T-helper 1 cell treated with Interleukin-12 subunit alpha and Interleukin-12 subunit beta and Interleukin-4 antibody, amounts not matched to agents 30 μg/mL and 1 μg/mL, for 36 hours (primary cell): Measurements from ENCODE around the gene RAP1B.
A peak's percentile ranks its signal among the peaks of the same experiment; 100 is the strongest.

ENCODE experiments used
- H3K27ac Mint-ChIP-seq: one replicate; pipeline ENCODE4 v1.8.0; 2021; ENCODE audit warnings: mild to moderate bottlenecking, mixed read lengths
- H3K27me3 Mint-ChIP-seq: one replicate; pipeline ENCODE4 v1.8.0; 2021; ENCODE audit warnings: low read depth, mixed read lengths
- H3K36me3 Mint-ChIP-seq: one replicate; pipeline ENCODE4 v1.8.0; 2021; ENCODE audit warnings: low read depth, mixed read lengths
- H3K4me1 Mint-ChIP-seq: one replicate; pipeline ENCODE4 v1.8.0; 2021; ENCODE audit warnings: low read depth, mixed read lengths
- H3K4me3 Mint-ChIP-seq: one replicate; pipeline ENCODE4 v1.8.0; 2021; ENCODE audit warnings: mild to moderate bottlenecking, moderate library complexity, mixed read lengths
- H3K9me3 Mint-ChIP-seq: one replicate; pipeline ENCODE4 v1.8.0; 2021; ENCODE audit warnings: mixed read lengths

Gene RAP1B

DNA sequence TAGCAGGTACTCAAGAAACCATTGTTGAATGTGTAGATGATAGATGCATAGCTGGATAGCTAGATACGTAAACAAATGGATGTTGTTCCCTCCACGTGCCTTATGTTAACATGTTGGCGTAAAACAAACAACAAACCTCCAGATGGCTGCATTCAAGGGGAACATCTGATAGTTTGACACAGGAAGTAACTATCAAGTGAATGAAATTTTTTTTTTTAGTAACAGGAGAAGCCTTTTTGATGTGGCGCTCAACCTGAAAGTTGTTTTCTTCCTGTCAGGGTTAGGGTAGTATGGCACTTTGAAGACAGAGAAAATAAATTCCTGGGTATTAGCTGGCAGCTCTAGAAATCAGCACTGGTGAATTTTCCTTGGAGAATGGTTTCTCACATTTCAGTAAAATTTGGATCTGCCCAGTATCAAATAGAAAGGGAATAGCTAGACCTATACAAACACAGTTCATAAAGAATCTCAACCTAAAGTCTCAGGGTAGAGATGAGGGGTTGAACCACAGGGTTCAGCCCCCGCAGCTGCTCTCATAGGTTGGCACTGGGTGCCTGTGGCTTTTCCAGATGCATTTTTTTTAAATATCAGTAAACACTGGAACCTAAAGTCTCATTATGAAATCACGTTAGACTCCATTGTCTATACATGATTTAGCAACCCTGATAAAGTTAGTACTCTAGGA, 18.8 kb upstream of the RAP1B start:
- H3K4me3 Mint-ChIP-seq, result peak overlapping the region; percentile 19
- peak overlapping the region; percentile 53 for H3K27ac Mint-ChIP-seq
- H3K36me3 Mint-ChIP-seq, result peaks cover 22% of the 10 kb centered on the region
- H3K9me3 Mint-ChIP-seq, result peaks cover 22% of the 10 kb centered on the region
- H3K27me3 Mint-ChIP-seq, result no peaks in the 10 kb centered on the region
- H3K4me1 Mint-ChIP-seq, result peaks cover 29% of the 10 kb centered on the region

DNA sequence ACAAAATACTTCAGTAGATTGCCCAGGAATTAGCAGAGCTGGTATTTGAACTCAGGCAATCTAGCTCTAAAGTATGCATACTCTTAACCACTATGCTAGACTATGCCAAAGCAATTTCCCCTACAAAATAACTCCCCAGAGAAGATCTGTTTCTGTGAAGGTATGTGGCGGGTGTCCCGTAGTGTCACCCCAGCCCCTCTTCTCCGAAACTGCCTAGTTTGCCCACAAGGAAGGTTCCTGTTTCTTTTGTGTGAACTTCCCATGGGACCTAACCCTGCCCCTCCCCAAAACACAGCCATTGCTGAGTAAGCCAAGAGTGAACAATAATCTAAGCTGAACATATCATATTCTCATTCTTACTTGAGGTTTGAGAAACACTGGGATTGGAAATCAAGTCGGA, 15.5 kb upstream of the RAP1B start:
- Mint-ChIP-seq H3K36me3 (peaks cover 14% of the 10 kb centered on the region), H3K4me1 (peaks cover 30% of the 10 kb centered on the region), H3K27me3 (no peaks in the 10 kb centered on the region), H3K27ac (no peak overlapping the region), H3K4me3 (no peak overlapping the region), H3K9me3 (peaks cover 11% of the 10 kb centered on the region)

DNA sequence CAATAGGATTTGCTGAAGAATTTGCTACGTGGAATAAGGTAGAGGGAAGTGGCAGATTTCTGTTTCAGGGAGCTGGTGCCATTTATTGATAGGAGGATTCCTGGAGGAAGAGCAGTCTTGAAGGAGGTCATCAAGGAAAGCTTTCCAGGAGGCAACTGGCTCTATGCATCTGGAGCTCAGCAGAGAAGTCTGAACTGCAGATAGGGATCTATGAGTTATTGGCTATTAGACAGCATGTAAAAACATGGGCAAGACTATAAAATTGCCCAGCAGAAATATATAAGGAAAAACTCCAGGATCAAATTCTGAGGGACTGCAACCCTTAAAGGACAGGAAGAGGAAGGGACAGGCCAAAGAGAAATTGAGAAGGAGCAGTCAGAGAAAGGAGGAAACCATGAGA, 8.9 kb upstream of the RAP1B start:
- Mint-ChIP-seq H3K36me3 (peaks cover 4% of the 10 kb centered on the region), H3K27me3 (no peaks in the 10 kb centered on the region), H3K4me1 (peaks cover 18% of the 10 kb centered on the region), H3K9me3 (no peaks in the 10 kb centered on the region), H3K27ac (no peak overlapping the region), H3K4me3 (no peak overlapping the region)

DNA sequence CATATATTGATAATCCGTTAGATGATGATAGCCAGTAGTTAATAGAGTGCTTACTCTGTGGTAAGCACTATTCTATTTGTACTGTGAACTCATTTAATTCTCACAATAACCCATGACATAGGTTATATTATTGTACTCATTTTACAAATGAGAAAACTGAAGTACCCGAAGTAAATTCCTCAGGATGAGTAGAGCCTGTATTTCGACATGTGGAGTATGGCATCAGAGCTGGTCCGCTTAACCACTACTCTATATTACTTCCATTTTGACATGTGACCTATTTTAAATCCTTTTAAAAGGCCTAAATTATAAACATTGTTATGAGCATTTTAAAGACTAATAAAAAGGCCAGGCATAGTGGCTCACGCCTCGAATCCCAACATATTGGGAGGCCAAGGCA, 8.0 kb upstream of the RAP1B start:
- no peak overlapping the region for H3K27ac Mint-ChIP-seq
- H3K9me3 Mint-ChIP-seq, result no peaks in the 10 kb centered on the region
- peaks cover 4% of the 10 kb centered on the region for H3K36me3 Mint-ChIP-seq
- H3K27me3 Mint-ChIP-seq, result no peaks in the 10 kb centered on the region
- peaks cover 18% of the 10 kb centered on the region for H3K4me1 Mint-ChIP-seq
- no peak overlapping the region for H3K4me3 Mint-ChIP-seq

DNA sequence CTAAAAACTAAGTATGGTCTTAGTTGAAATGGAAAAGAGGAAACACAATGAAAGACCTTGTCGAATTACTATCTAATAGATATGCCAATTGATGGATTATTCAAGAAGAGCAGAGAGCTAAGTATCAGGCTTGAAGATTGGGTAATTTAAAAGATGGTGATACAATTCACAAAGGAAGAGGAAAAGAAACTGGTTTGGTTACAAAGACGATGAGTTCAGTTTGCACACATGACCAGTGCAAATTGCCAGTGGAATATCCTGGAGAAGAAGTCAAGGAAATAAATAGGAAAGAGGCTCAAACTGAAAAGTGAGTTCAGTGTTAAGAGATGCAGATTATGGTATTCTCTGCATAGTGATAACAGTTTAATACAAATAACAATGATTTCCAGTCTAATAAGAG, 2.5 kb upstream of the RAP1B start:
- Mint-ChIP-seq H3K27me3 (no peaks in the 10 kb centered on the region), H3K27ac (no peak overlapping the region), H3K4me3 (no peak overlapping the region), H3K4me1 (peaks cover 28% of the 10 kb centered on the region), H3K36me3 (peaks cover 20% of the 10 kb centered on the region), H3K9me3 (no peaks in the 10 kb centered on the region)

DNA sequence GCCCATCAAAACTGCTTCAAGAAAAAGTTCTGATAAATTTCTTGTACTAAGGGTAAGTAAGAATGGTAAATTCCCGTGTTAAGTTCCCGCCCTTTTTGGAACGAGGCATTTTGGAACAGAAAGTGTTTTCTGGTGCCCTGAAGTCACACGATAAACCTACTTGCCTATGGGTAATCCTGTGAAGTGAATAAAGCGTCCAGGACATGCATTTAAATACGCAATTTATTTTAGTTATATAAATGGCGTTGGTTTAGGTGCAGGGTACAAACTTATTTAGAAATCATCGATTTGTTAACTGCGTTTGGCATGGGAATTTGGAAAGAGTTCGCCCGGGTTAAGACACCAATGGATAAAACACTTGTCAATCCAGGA, 715 bp upstream of the RAP1B start:
- H3K4me3 Mint-ChIP-seq, result peak overlapping the region; percentile 90
- H3K4me1 Mint-ChIP-seq, result peaks cover 41% of the 10 kb centered on the region
- peaks cover 32% of the 10 kb centered on the region for H3K36me3 Mint-ChIP-seq
- H3K27me3 Mint-ChIP-seq, result no peaks in the 10 kb centered on the region
- peak overlapping the region; percentile 95 for H3K27ac Mint-ChIP-seq
- no peaks in the 10 kb centered on the region for H3K9me3 Mint-ChIP-seq

DNA sequence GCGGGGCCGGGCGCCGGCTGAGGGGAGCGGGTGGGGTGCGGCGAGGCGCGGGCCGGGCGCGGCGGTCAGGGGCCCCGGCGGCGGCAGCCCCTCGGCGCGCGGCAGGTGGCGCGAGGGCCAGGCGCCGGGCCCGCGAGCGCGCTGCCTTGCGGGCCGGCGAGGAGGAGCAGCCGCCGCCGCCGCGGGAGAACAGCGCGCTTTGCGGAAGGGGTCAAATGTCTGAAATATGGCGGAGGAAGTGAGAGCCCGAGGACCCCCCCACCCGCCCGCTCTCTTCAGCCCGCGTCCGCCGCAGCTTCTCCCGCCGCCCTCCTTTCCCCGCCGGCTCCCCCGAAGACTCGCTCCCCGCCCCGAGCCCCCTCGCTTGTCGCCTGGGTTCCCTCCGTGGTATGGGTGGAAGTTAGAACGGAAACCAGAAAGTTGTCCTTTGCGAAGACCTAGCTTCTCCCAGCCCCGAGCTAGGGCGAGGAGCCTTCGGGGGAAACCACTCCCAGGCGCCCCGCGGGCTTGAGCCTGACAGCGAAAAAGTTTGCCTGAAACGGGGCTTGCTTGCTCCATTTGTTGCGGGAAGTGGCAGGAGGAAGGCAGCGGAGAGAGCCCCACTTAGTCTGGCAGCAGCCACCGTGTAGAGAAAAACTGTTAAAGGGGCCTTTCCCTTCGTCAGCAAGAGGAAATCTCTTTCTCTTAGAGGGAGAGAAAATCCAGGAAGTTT, 551 bp downstream of the RAP1B start:
- H3K9me3 Mint-ChIP-seq, result no peaks in the 10 kb centered on the region
- peak overlapping the region; percentile 94 for H3K27ac Mint-ChIP-seq
- H3K36me3 Mint-ChIP-seq, result peaks cover 36% of the 10 kb centered on the region
- H3K4me1 Mint-ChIP-seq, result peaks cover 50% of the 10 kb centered on the region
- H3K27me3 Mint-ChIP-seq, result no peaks in the 10 kb centered on the region
- H3K4me3 Mint-ChIP-seq, result peak overlapping the region; percentile 98

DNA sequence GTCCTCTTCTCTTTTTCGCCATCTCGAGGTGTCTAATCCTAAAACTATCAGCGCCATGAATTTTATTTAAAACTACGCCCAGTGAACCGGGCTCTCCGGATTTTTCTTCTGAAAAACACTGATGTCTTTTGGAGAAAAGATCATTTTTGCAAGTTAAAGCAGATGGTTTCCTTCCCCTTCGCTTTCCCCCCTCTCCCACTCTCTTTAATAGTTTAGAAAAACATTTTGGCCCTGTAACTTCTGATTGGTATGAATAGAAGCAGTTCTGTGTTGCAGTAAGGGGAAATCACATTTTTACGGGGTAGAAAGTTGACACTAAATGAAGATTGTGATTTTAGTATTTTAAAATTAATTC, 1.1 kb downstream of the RAP1B start:
- peak overlapping the region; percentile 94 for H3K27ac Mint-ChIP-seq
- peaks cover 36% of the 10 kb centered on the region for H3K36me3 Mint-ChIP-seq
- H3K27me3 Mint-ChIP-seq, result no peaks in the 10 kb centered on the region
- H3K9me3 Mint-ChIP-seq, result no peaks in the 10 kb centered on the region
- peak overlapping the region; percentile 98 for H3K4me3 Mint-ChIP-seq
- H3K4me1 Mint-ChIP-seq, result peaks cover 50% of the 10 kb centered on the region

DNA sequence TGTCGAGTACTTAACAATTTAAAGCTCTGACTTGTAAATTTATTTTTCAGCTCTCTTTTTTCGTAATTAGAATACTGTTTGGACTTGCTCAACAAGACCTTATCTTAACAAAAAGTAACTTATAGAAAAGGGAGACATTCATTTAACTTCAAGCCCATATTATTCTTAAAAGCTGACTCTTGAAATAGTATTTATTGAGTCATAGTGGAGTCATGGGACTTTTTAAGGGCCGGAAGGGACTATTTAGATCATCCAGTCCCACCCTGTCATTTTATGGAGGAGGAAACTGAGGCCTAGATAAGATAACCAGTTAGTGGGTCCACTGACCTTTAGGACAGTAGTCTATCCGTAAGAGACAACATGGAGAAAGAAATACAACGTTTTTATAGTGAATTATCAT, 1.5 kb downstream of the RAP1B start:
- no peaks in the 10 kb centered on the region for H3K9me3 Mint-ChIP-seq
- H3K4me3 Mint-ChIP-seq, result peak overlapping the region; percentile 98
- H3K27ac Mint-ChIP-seq, result peak overlapping the region; percentile 94
- H3K27me3 Mint-ChIP-seq, result no peaks in the 10 kb centered on the region
- H3K36me3 Mint-ChIP-seq, result peaks cover 36% of the 10 kb centered on the region
- H3K4me1 Mint-ChIP-seq, result peaks cover 52% of the 10 kb centered on the region

DNA sequence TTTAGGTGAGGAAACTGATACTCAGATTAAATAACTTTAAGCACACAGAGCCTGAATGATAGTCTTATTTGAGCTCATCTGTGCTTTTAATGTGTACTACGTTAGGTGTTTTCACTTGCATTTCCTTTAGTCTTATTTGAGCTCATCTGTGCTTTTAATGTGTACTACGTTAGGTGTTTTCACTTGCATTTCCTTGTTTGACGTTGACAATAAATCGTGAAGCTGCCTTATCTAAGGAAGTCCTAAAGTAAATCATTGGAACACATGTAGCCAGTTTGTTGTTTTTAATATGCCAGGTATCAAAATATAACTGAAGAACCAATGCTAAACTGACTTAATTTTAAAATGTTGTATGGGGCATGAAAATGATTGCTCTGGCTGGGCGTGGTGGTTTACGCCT, 2.0 kb downstream of the RAP1B start:
- peaks cover 57% of the 10 kb centered on the region for H3K4me1 Mint-ChIP-seq
- H3K27me3 Mint-ChIP-seq, result no peaks in the 10 kb centered on the region
- H3K9me3 Mint-ChIP-seq, result no peaks in the 10 kb centered on the region
- H3K36me3 Mint-ChIP-seq, result peaks cover 39% of the 10 kb centered on the region
- H3K4me3 Mint-ChIP-seq, result peak overlapping the region; percentile 98
- peak overlapping the region; percentile 94 for H3K27ac Mint-ChIP-seq

DNA sequence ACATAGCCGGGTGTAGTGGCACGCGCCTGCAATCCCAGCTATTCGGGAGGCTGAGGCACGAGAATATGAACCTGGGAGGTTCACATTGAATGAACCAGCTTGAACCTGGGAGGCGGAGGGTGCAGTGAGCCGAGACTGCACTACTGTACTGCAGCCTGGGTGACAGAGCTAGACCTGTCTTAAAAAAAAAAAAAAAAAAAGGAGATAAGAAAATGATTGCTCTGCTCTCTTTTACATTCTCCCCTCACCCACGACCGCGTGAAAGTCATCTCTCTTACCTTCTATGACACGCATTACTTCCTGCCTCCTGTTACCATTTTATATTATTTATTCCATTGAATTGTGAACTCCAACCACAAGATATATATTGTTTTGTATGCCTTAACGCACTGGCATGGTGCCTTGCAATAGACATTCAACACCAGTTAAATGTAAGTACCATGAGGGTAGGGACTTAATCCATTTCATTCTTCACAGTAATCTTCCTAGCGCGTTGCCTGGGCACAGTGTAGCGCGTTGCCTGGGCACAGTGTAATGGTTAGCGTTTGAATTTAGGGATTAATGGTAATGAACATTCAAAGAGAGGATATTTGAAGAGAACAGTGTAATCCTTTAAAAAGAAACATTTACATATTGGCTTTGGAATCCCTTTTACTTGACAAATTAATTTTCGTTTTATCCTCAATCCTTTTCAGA, 2.7 kb downstream of the RAP1B start:
- Mint-ChIP-seq H3K4me3 (peak overlapping the region; percentile 98), H3K4me1 (peaks cover 55% of the 10 kb centered on the region), H3K27me3 (no peaks in the 10 kb centered on the region), H3K9me3 (no peaks in the 10 kb centered on the region), H3K27ac (peak overlapping the region; percentile 94), H3K36me3 (peaks cover 39% of the 10 kb centered on the region)

DNA sequence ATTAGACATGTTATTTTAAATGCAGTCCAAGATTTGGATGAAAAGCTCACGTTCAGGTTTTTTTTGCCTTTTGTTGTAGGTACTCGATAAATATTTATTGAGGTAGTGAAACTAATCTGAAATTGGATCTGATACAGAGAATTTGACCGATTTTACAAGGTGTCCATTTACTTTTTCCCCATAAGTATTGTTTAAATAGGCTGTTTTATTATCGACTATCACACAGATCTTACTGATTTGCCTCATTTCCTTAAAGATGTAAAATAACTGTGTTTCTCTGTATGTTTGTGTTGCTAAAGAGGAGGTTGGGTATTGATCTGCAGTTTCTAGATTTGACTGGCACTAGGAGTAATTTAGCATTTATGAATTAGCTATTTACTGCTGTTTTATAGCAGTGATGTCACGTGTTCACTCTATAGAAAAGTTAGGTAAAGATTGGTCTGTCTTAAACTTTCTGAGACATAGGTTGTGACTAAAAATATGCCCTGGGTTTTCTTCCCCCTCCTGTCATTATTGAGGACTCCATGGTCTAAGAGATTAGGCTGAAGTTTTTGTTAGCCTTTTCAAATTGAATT, 3.5 kb downstream of the RAP1B start:
- Mint-ChIP-seq H3K9me3 (no peaks in the 10 kb centered on the region), H3K4me3 (peak overlapping the region; percentile 98), H3K27ac (peak overlapping the region; percentile 85), H3K27me3 (no peaks in the 10 kb centered on the region), H3K4me1 (peaks cover 63% of the 10 kb centered on the region), H3K36me3 (peaks cover 39% of the 10 kb centered on the region)

DNA sequence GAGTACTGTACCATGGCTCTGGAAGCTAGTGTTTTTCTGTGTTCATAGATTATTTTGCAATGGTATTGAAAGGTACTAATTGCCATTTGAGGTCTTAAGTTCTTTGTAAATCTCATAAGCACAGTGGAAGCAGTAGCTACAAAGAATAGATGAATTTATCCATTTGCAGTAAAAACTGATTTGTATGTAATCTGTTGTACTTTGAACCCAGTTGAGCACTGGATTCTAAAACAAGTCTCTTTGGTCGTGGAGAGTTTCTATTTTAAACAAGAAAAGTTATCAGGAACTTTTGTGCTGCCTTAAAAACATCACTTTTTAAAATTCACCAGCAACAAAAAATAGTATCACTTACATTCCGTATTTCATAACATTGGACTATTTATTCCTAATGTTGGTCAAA, 4.1 kb downstream of the RAP1B start:
- Mint-ChIP-seq H3K36me3 (peaks cover 39% of the 10 kb centered on the region), H3K4me3 (peak overlapping the region; percentile 98), H3K9me3 (no peaks in the 10 kb centered on the region), H3K4me1 (peaks cover 66% of the 10 kb centered on the region), H3K27me3 (no peaks in the 10 kb centered on the region), H3K27ac (peak overlapping the region; percentile 85)

DNA sequence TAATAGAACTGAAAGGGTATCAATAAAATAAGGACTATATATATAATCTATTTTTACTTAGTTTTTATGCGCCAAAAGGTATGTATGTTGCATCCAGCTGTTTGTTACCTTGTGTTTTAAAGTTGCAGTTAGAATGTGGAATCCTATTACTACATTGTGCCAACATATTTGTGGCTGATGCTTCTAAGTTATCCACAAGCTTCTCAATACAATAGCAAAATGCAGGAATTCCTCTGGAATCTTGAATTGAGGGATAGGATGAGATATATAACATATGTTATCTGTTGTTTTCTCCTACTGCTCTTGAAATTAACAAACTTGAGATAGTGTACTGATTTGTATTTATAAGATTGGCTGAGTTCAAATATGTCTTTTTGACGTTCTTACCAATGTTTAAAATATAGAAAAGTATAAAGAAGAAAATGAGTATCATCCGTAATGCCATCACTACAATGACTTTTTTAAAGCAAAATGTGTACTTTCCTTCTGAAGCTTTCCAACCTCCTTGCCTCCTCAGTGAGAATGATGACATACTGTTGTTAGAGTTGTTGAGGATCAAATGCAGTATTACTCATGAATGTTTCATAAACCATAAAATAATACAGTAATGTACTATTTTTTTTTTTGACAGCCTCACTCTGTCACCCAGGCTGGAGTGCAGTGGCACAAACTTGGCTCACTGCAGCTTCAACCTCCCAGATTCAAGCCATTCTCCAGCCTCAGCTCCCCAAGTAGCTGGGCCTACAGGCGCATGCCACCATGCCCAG, 6.6 kb downstream of the RAP1B start:
- Mint-ChIP-seq H3K4me3 (no peak overlapping the region), H3K9me3 (no peaks in the 10 kb centered on the region), H3K36me3 (peaks cover 33% of the 10 kb centered on the region), H3K27me3 (no peaks in the 10 kb centered on the region), H3K27ac (no peak overlapping the region), H3K4me1 (peaks cover 74% of the 10 kb centered on the region)
